H9 (cell line): Measurements from ENCODE around the gene GALNT15. TPM values are rescaled to one million over a fixed set of nuclear protein-coding genes. Genes with fewer than 3 reads are reported as not detected.

Experiments used
- DNase-seq: peaks from one replicate; pipeline ENCODE4 v3.0.0-alpha.2; 2017
- H2AFZ ChIP-seq: one replicate; pipeline ENCODE4 v1.6.1; 2013; ENCODE audit warnings: mild to moderate bottlenecking, low read length, control low read depth, moderate library complexity
- H2AK5ac ChIP-seq: 2 replicates; pipeline ENCODE4 v1.6.1; 2013; ENCODE audit warnings: low read length, control low read depth, mixed read lengths; ENCODE audit not compliant: insufficient read length
- H2BK120ac ChIP-seq: one replicate; pipeline ENCODE4 v1.6.1; 2013; ENCODE audit warnings: low read depth, mild to moderate bottlenecking, low read length, control low read depth, inconsistent platforms; ENCODE audit not compliant: poor library complexity, severe bottlenecking
- H2BK12ac ChIP-seq: 2 replicates; pipeline ENCODE4 v1.6.1; 2013; ENCODE audit warnings: low read length, control low read depth, mixed read lengths, low read depth; ENCODE audit not compliant: insufficient read length
- H2BK15ac ChIP-seq: 2 replicates; pipeline ENCODE4 v1.6.1; 2013; ENCODE audit warnings: low read depth, low read length, control low read depth
- H2BK20ac ChIP-seq: one replicate; pipeline ENCODE4 v1.6.1; 2013; ENCODE audit warnings: low read depth, mild to moderate bottlenecking, low read length, control low read depth, inconsistent platforms; ENCODE audit not compliant: poor library complexity, severe bottlenecking
- H2BK5ac ChIP-seq: 2 replicates; pipeline ENCODE4 v1.6.1; 2013; ENCODE audit warnings: low read length, control low read depth, mixed read lengths; ENCODE audit not compliant: insufficient read length
- H3K14ac ChIP-seq: 2 replicates; pipeline ENCODE4 v1.6.1; 2013; ENCODE audit warnings: low read length, control low read depth; ENCODE audit not compliant: insufficient read depth
- H3K18ac ChIP-seq: 2 replicates; pipeline ENCODE4 v1.6.1; 2013; ENCODE audit warnings: low read depth, mild to moderate bottlenecking, mixed read lengths, low read length, control low read depth; ENCODE audit not compliant: insufficient read length
- H3K23ac ChIP-seq: 2 replicates; pipeline ENCODE4 v1.6.1; 2013; ENCODE audit warnings: low read length, control low read depth, mixed read lengths, low read depth; ENCODE audit not compliant: insufficient read length
- H3K23me2 ChIP-seq: 2 replicates; pipeline ENCODE4 v1.6.1; 2013; ENCODE audit warnings: low read depth, mild to moderate bottlenecking, mixed read lengths, low read length, control low read depth; ENCODE audit not compliant: insufficient read length, poor library complexity, severe bottlenecking
- H3K27ac ChIP-seq: 2 replicates; pipeline ENCODE4 v1.5.1; 2013; ENCODE audit warnings: low read length, control low read depth, mixed read lengths, low read depth; ENCODE audit not compliant: insufficient read length
- H3K27me3 ChIP-seq: 2 replicates; pipeline ENCODE4 v1.6.1; 2013; ENCODE audit warnings: low read length, control low read depth, inconsistent platforms; ENCODE audit not compliant: insufficient read depth
- H3K4ac ChIP-seq: 2 replicates; pipeline ENCODE4 v1.6.1; 2013; ENCODE audit warnings: low read depth, mild to moderate bottlenecking, control low read depth, inconsistent platforms, low read length, moderate library complexity
- H3K4me1 ChIP-seq: 2 replicates; pipeline ENCODE4 v1.6.1; 2013; ENCODE audit warnings: low read length, control low read depth, inconsistent platforms; ENCODE audit not compliant: insufficient read depth
- H3K4me2 ChIP-seq: 2 replicates; pipeline ENCODE4 v1.6.1; 2013; ENCODE audit warnings: low read length, control low read depth, mixed read lengths; ENCODE audit not compliant: insufficient read length, insufficient read depth
- H3K56ac ChIP-seq: 2 replicates; pipeline ENCODE4 v1.6.1; 2013; ENCODE audit warnings: low read depth, mild to moderate bottlenecking, mixed read lengths, low read length, control low read depth; ENCODE audit not compliant: insufficient read length
- H3K79me1 ChIP-seq: 2 replicates; pipeline ENCODE4 v1.6.1; 2013; ENCODE audit warnings: low read depth, mild to moderate bottlenecking, moderate library complexity, low read length, control low read depth, inconsistent platforms; ENCODE audit not compliant: insufficient read depth, poor library complexity, severe bottlenecking
- H3K79me2 ChIP-seq: 2 replicates; pipeline ENCODE4 v1.6.1; 2013; ENCODE audit warnings: low read length, control low read depth, inconsistent platforms; ENCODE audit not compliant: insufficient read depth
- H3K9ac ChIP-seq: 2 replicates; pipeline ENCODE4 v1.6.1; 2013; ENCODE audit warnings: low read length, control low read depth, mixed read lengths; ENCODE audit not compliant: insufficient read length; ENCODE audit errors: extremely low read depth
- H3K9me3 ChIP-seq: one replicate; pipeline ENCODE4 v1.6.1; 2013; ENCODE audit warnings: low read depth, low read length, inconsistent platforms; ENCODE audit not compliant: control insufficient read depth
- H3T11ph ChIP-seq: one replicate; pipeline ENCODE4 v1.6.1; 2013; ENCODE audit warnings: mild to moderate bottlenecking, low read length, control low read depth, inconsistent platforms
- H4K20me1 ChIP-seq: one replicate; pipeline ENCODE4 v1.6.1; 2013; ENCODE audit not compliant: control insufficient read depth, insufficient read length, insufficient read depth
- H4K5ac ChIP-seq: 2 replicates; pipeline ENCODE4 v1.6.1; 2013; ENCODE audit warnings: low read depth, mild to moderate bottlenecking, mixed read lengths, low read length, control low read depth; ENCODE audit not compliant: insufficient read length
- H4K8ac ChIP-seq: replicated peaks from 2 replicates; pipeline ENCODE4 v1.6.1; 2013; ENCODE audit warnings: low read length, control low read depth, mixed read lengths, low read depth; ENCODE audit not compliant: insufficient read length
- H4K91ac ChIP-seq: 2 replicates; pipeline ENCODE4 v1.6.1; 2013; ENCODE audit warnings: low read depth, mild to moderate bottlenecking, moderate library complexity, mixed read lengths, low read length, control low read depth; ENCODE audit not compliant: insufficient read length
- H3K27ac Mint-ChIP-seq, 3 experiments: 2 replicates in 2 of 3; 3 replicates in 1 of 3; pipeline ENCODE4 v1.8.0; 2020 to 2021; ENCODE audit warnings: mixed read lengths in 3 of 3, mild to moderate bottlenecking in 1 of 3, moderate library complexity in 1 of 3
- H3K27me3 Mint-ChIP-seq: 2 replicates; pipeline ENCODE4 v1.8.0; 2021; ENCODE audit warnings: low read depth, mild to moderate bottlenecking, moderate library complexity, mixed read lengths
- H3K36me3 Mint-ChIP-seq, 3 experiments: 2 replicates in 2 of 3; 3 replicates in 1 of 3; pipeline ENCODE4 v1.8.0; 2020 to 2021; ENCODE audit warnings: low read depth in 3 of 3, mixed read lengths in 3 of 3; ENCODE audit not compliant: insufficient read depth in 1 of 3
- H3K4me1 Mint-ChIP-seq, 2 experiments: 2 replicates each; pipeline ENCODE4 v1.8.0; 2020; ENCODE audit warnings: mixed read lengths in 2 of 2
- H3K4me3 Mint-ChIP-seq, 2 experiments: 2 replicates in 1 of 2; 3 replicates in 1 of 2; pipeline ENCODE4 v1.8.0; 2020 to 2021; ENCODE audit warnings: mild to moderate bottlenecking in 2 of 2, mixed read lengths in 2 of 2, moderate library complexity in 1 of 2
- H3K9me3 Mint-ChIP-seq, 2 experiments: 2 replicates in 1 of 2; 3 replicates in 1 of 2; pipeline ENCODE4 v1.8.0; 2020; ENCODE audit warnings: mild to moderate bottlenecking in 2 of 2, mixed read lengths in 2 of 2, moderate library complexity in 1 of 2
- WGBS: extraction: QIAGEN DNeasy Blood & Tissue Kit; methylation state at CpG from one replicate; pipeline ENCODE4 v1.1.7; 2013; ENCODE audit warnings: missing lambda C conversion rate, low lambda C conversion rate, mixed read lengths; ENCODE audit not compliant: insufficient read length; ENCODE audit errors: extremely low coverage; 5-methylcytosine and 5-hydroxymethylcytosine counted together
- total RNA-seq: library from RNA; stranded (reverse); gene quantifications from 2 replicates; pipeline ENCODE4 v1.2.1, GENCODE V29; 2021
- TF ChIP-seq, protein P1 (sequence below): fragments of 200-600 bp; sonication (generic); conservative IDR thresholded peaks from 3 replicates; pipeline ENCODE4 v1.8.0; 2021; ENCODE audit warnings: antibody characterized with exemption, mild to moderate bottlenecking

GALNT15 gene
- total RNA-seq, 1 experiment from 2014 or later: 0.04 TPM

DNA sequence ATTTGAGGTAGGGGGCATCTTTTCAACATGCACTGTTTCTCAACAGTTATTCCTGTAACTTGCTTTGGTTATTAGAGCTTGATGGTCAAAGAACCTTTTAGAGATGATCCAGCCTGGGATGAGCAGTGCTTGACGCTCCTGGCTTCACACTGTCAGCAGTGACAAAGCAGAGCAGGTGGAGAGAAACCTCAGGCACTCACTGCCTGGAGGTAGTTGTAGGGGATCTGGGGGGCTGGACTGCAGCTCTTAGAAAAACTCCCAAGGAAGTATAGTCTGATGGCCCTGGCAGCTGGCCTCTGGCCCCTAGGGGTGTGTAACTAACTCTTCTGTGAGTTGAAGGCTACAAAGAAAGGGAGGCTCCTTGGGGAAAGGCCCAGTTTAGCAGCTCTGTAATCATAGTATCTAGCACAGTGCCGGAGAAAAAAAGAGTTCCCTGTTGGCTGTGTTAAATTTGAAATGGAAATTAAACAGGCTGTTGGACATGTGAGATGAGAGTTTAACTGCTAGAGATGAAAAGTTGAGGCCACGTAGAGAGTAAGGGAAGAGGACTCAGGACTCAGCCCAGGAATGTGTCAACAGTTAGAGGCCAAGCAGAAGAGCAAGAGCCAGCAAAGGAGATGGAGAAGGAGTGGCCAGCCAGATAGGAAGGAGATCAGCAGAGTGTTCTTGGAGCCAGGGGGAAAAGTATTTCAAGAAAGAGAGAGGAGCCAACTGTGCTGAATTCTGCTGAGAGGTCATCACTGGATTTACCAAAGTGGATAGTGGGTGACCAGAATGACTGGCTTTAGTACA, 104.7 kb downstream of the GALNT15 start:
- no peaks in the 10 kb centered on the region for H3K9me3 Mint-ChIP-seq
- no CpG with 5 or more reads among the region's 3 CpGs for WGBS
- H3K27ac Mint-ChIP-seq: no peak overlapping the region

More for the DNA sequence above, 104.7 kb downstream of the GALNT15 start:
- Histone ChIP-seq H3K9me3 (no peaks in the 10 kb centered on the region), H3K56ac (no peak overlapping the region), H3T11ph (no peak overlapping the region), H3K23me2 (no peaks in the 10 kb centered on the region), H4K91ac (no peak overlapping the region), H3K4me2 (no peak overlapping the region), H2AK5ac (no peak overlapping the region), H3K27ac (no peak overlapping the region), H2BK15ac (no peak overlapping the region), H3K27me3 (no peaks in the 10 kb centered on the region), H2BK20ac (no peak overlapping the region), H2AFZ (no peak overlapping the region), H4K20me1 (no peaks in the 10 kb centered on the region), H3K4ac (no peak overlapping the region), H3K79me2 (no peaks in the 10 kb centered on the region), H2BK12ac (no peak overlapping the region), H3K14ac (no peak overlapping the region), H3K79me1 (no peaks in the 10 kb centered on the region), H2BK5ac (no peak overlapping the region), H3K9ac (no peak overlapping the region), H3K18ac (no peak overlapping the region), H3K23ac (no peak overlapping the region), H2BK120ac (no peak overlapping the region), H4K5ac (no peak overlapping the region), H4K8ac (no peak overlapping the region), H3K4me1 (no peaks in the 10 kb centered on the region)
- H3K4me3 Mint-ChIP-seq: no peak overlapping the region
- DNase-seq: no peak
- no peaks in the 10 kb centered on the region for H3K27me3 Mint-ChIP-seq
- TF ChIP-seq, protein P1, sequence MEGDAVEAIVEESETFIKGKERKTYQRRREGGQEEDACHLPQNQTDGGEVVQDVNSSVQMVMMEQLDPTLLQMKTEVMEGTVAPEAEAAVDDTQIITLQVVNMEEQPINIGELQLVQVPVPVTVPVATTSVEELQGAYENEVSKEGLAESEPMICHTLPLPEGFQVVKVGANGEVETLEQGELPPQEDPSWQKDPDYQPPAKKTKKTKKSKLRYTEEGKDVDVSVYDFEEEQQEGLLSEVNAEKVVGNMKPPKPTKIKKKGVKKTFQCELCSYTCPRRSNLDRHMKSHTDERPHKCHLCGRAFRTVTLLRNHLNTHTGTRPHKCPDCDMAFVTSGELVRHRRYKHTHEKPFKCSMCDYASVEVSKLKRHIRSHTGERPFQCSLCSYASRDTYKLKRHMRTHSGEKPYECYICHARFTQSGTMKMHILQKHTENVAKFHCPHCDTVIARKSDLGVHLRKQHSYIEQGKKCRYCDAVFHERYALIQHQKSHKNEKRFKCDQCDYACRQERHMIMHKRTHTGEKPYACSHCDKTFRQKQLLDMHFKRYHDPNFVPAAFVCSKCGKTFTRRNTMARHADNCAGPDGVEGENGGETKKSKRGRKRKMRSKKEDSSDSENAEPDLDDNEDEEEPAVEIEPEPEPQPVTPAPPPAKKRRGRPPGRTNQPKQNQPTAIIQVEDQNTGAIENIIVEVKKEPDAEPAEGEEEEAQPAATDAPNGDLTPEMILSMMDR: no peak
- H3K36me3 Mint-ChIP-seq: peaks cover 4 to 26% (median 15%) of the 10 kb centered on the region in 3 experiments; a peak in 5 of 7 replicates
- H3K4me1 Mint-ChIP-seq: no peaks in the 10 kb centered on the region
